T-helper 2 cell treated with Interferon-gamma antibody and Interleukin-4, amounts not matched to agents 5 μg/mL and 100 μg/mL, for 36 hours (primary cell): ENCODE measurements around the gene GRM5.

ENCODE experiments used
- DNase-seq: peaks from one replicate; pipeline ENCODE4 v3.0.0; 2021; ENCODE audit warnings: low spot score
- H3K27ac Mint-ChIP-seq: one replicate; pipeline ENCODE4 v1.8.0; 2021; ENCODE audit warnings: mild to moderate bottlenecking, mixed read lengths
- H3K27me3 Mint-ChIP-seq: one replicate; pipeline ENCODE4 v1.8.0; 2021; ENCODE audit warnings: low read depth, mixed read lengths
- H3K36me3 Mint-ChIP-seq: one replicate; pipeline ENCODE4 v1.8.0; 2021; ENCODE audit warnings: low read depth, mixed read lengths
- H3K4me1 Mint-ChIP-seq: one replicate; pipeline ENCODE4 v1.8.0; 2021; ENCODE audit warnings: low read depth, mixed read lengths
- H3K4me3 Mint-ChIP-seq: one replicate; pipeline ENCODE4 v1.8.0; 2022; ENCODE audit warnings: mild to moderate bottlenecking, moderate library complexity, mixed read lengths
- H3K9me3 Mint-ChIP-seq: one replicate; pipeline ENCODE4 v1.8.0; 2021; ENCODE audit warnings: mixed read lengths

GRM5 gene

DNA sequence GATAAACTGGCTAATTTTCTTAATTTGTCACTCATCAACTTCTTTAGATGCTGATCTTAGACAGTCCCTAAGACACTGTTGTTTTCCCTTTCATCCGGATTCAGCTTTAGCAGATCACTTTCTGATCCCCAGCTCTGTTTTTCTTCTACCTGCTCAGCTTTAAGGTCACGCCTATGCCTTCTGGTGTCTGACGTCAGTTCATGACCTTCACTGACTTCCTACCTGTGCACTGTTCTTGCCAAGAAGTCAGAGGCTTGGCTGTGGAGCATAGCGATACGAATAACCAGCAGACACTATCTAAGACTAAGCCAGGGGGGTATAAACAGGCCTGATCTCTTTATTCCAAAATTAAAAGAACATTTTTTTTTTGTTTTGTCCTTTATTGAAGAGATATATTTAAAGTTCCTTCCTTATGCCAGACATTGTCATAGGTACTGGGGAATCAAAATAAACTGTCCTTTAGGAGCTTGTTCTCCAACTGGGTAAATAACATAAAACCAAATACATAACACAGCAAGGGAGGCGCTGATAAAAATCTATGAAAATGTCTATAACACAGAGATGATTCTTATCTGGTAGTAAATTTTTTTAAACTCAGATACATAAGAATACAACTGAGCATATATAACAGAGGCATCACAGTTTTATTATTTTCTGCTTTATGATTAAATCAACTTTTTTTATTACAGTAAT, 376.1 kb downstream of the GRM5 start:
- H3K4me3 Mint-ChIP-seq = no peak overlapping the region
- H3K27me3 Mint-ChIP-seq = peaks cover 3% of the 10 kb centered on the region
- DNase-seq = no peak
- H3K4me1 Mint-ChIP-seq = no peaks in the 10 kb centered on the region
- H3K9me3 Mint-ChIP-seq = no peaks in the 10 kb centered on the region
- no peaks in the 10 kb centered on the region for H3K36me3 Mint-ChIP-seq
- H3K27ac Mint-ChIP-seq = no peak overlapping the region

DNA sequence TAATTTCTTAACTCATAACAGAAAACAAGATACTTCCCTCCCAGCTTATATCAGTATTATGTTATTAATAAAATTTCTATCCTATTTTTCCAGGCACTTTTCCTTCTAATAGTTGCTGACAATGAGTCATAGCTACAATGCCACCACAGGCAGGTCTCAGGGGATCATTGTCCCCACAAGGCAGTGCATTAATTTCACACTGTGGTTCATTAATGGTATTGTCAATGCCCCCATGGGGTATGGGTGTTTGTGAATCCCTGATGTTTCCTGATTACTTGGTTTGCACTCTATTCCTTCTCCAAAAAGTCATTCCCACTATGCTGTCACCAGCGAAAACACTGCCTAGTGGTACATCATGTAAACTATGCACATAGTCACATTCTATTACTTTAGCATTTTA, 382.8 kb downstream of the GRM5 start:
- Mint-ChIP-seq H3K27me3 (no peaks in the 10 kb centered on the region), H3K36me3 (no peaks in the 10 kb centered on the region), H3K4me3 (no peak overlapping the region), H3K4me1 (no peaks in the 10 kb centered on the region), H3K9me3 (no peaks in the 10 kb centered on the region), H3K27ac (no peak overlapping the region)
- no peak for DNase-seq

GRCh38 chr11:88680806-88681205, 385.0 kb downstream of the GRM5 start:
- DNase-seq = no peak
- H3K36me3 Mint-ChIP-seq = no peaks in the 10 kb centered on the region
- H3K4me3 Mint-ChIP-seq = no peak overlapping the region
- no peaks in the 10 kb centered on the region for H3K27me3 Mint-ChIP-seq
- H3K27ac Mint-ChIP-seq = no peak overlapping the region
- no peaks in the 10 kb centered on the region for H3K9me3 Mint-ChIP-seq
- H3K4me1 Mint-ChIP-seq = no peaks in the 10 kb centered on the region

- Mint-ChIP-seq H3K4me1 (no peaks in the 10 kb centered on the region), H3K36me3 (no peaks in the 10 kb centered on the region), H3K27me3 (no peaks in the 10 kb centered on the region), H3K27ac (no peak overlapping the region), H3K9me3 (no peaks in the 10 kb centered on the region), H3K4me3 (no peak overlapping the region)
- DNase-seq = no peak
Measured at GRCh38 chr11:88666364-88666763, 399.4 kb downstream of the GRM5 start.

DNA sequence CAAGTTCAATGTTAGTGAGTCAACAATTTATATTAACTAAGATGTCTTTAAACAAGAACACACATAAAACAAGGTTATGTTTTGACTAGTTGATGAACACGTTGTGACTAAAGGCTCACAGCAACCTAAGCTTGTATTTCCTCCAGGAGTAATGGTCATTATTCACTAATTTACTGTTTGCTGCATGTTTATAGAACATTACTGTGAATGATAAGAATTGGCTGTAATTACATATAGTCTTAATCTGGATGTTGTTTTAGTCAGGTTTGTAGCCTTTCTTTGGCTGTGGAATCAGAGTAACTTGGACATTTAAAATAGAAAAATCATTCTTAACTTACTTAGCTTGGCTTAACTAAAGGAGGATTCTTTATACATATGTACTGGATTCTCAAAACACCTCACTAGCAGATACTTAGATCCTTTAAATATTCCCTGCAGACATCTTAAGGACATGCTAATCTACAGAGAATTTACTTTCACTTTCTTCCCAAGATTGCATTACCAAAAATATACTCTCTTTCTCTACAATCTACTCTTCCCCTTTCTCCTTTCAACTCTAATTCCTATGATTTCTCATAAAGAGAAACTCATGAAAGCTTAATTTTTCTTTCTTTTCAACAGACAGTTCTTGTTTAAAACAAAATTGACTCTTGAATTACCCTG, 408.6 kb downstream of the GRM5 start:
- Mint-ChIP-seq H3K27ac (no peak overlapping the region), H3K4me3 (no peak overlapping the region), H3K4me1 (no peaks in the 10 kb centered on the region), H3K9me3 (no peaks in the 10 kb centered on the region), H3K27me3 (no peaks in the 10 kb centered on the region), H3K36me3 (no peaks in the 10 kb centered on the region)
- DNase-seq = no peak

- H3K27me3 Mint-ChIP-seq = no peaks in the 10 kb centered on the region
- H3K27ac Mint-ChIP-seq = no peak overlapping the region
- H3K9me3 Mint-ChIP-seq = no peaks in the 10 kb centered on the region
- H3K4me3 Mint-ChIP-seq = no peak overlapping the region
- no peaks in the 10 kb centered on the region for H3K36me3 Mint-ChIP-seq
- no peaks in the 10 kb centered on the region for H3K4me1 Mint-ChIP-seq
- no peak for DNase-seq
Measured at GRCh38 chr11:88656283-88656682, 409.5 kb downstream of the GRM5 start.

DNA sequence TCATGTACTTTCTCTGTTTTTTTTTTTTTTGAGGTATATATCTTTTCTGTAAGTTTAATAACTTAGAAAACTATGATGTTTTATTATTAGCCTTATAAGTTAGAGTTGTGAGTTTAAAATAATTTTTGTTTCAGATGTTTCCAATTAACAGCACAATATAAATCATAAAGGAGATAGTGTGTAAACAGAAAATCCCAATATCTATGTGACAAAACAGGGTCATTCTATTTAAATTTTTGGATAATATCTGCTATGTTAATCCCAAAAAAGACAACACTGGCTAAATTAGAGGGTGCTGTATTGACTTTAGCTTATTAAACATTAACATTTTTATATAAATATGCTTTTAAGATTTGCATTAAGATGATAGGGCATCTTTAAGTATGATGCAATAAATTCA, 410.1 kb downstream of the GRM5 start:
- DNase-seq = no peak
- no peaks in the 10 kb centered on the region for H3K27me3 Mint-ChIP-seq
- H3K4me3 Mint-ChIP-seq = no peak overlapping the region
- no peak overlapping the region for H3K27ac Mint-ChIP-seq
- no peaks in the 10 kb centered on the region for H3K9me3 Mint-ChIP-seq
- no peaks in the 10 kb centered on the region for H3K36me3 Mint-ChIP-seq
- no peaks in the 10 kb centered on the region for H3K4me1 Mint-ChIP-seq

DNA sequence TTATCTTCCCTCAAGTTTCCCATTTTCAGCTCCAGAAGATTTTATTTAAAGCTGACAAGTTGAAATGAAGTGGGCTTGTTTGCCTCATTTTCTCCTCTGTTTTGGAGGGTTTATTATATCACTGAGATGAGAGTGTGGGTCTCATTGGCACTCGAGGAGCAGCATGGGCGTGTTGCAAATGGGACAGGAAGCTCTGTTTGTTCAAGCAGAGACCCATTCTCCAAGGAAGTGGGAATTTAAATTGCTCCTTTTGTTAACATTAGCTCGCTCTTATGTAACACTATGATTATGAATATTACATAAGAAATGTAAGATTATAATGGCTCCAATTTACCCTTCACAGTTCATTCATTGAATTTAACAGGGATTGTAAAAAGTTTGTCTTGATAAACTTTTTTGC, 410.6 kb downstream of the GRM5 start:
- Mint-ChIP-seq H3K27me3 (no peaks in the 10 kb centered on the region), H3K27ac (no peak overlapping the region), H3K9me3 (no peaks in the 10 kb centered on the region), H3K4me1 (no peaks in the 10 kb centered on the region), H3K36me3 (no peaks in the 10 kb centered on the region), H3K4me3 (no peak overlapping the region)
- no peak for DNase-seq

- Mint-ChIP-seq H3K9me3 (no peaks in the 10 kb centered on the region), H3K27ac (no peak overlapping the region), H3K36me3 (no peaks in the 10 kb centered on the region), H3K4me1 (no peaks in the 10 kb centered on the region), H3K4me3 (no peak overlapping the region), H3K27me3 (no peaks in the 10 kb centered on the region)
- no peak for DNase-seq
Measured at GRCh38 chr11:88651556-88651955, 414.2 kb downstream of the GRM5 start.

GRCh38 chr11:88644724-88645123, 421.1 kb downstream of the GRM5 start:
- Mint-ChIP-seq H3K36me3 (no peaks in the 10 kb centered on the region), H3K4me1 (no peaks in the 10 kb centered on the region), H3K27ac (no peak overlapping the region), H3K27me3 (no peaks in the 10 kb centered on the region), H3K9me3 (no peaks in the 10 kb centered on the region), H3K4me3 (no peak overlapping the region)
- DNase-seq = no peak

- Mint-ChIP-seq H3K27me3 (no peaks in the 10 kb centered on the region), H3K4me1 (no peaks in the 10 kb centered on the region), H3K4me3 (no peak overlapping the region), H3K9me3 (no peaks in the 10 kb centered on the region), H3K36me3 (no peaks in the 10 kb centered on the region), H3K27ac (no peak overlapping the region)
- no peak for DNase-seq
Measured at GRCh38 chr11:88632163-88632562, 433.6 kb downstream of the GRM5 start.

GRCh38 chr11:88631497-88631896, 434.3 kb downstream of the GRM5 start:
- no peaks in the 10 kb centered on the region for H3K27me3 Mint-ChIP-seq
- no peak overlapping the region for H3K4me3 Mint-ChIP-seq
- no peak for DNase-seq
- no peak overlapping the region for H3K27ac Mint-ChIP-seq
- no peaks in the 10 kb centered on the region for H3K36me3 Mint-ChIP-seq
- no peaks in the 10 kb centered on the region for H3K4me1 Mint-ChIP-seq
- H3K9me3 Mint-ChIP-seq = no peaks in the 10 kb centered on the region

DNA sequence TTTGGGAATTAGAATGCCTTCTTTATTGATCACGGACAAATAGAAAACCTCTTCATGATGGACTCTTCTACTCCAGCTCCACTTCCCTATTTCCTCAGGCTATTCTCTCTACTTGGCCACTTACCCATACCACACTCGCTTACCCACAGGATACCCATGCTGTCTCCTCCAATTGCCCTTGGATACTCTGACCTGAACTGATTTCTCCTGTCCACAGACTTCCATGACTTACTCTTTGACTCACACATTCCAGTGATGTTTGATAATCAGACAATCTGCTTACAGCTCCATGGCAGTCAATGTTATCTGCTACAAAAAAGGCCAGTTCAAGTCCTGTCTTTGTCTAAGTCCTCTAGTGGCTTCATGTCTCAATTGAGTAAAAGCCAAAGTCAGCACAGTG, 436.3 kb downstream of the GRM5 start:
- H3K9me3 Mint-ChIP-seq = no peaks in the 10 kb centered on the region
- no peak for DNase-seq

GRCh38 chr11:88626216-88626615, 439.6 kb downstream of the GRM5 start:
- Mint-ChIP-seq H3K27ac (no peak overlapping the region), H3K4me1 (no peaks in the 10 kb centered on the region), H3K4me3 (no peak overlapping the region), H3K9me3 (no peaks in the 10 kb centered on the region), H3K36me3 (no peaks in the 10 kb centered on the region), H3K27me3 (no peaks in the 10 kb centered on the region)
- DNase-seq = no peak

More for the DNA sequence above, 436.3 kb downstream of the GRM5 start:
- no peak overlapping the region for H3K4me3 Mint-ChIP-seq
- H3K27me3 Mint-ChIP-seq = no peaks in the 10 kb centered on the region
- H3K27ac Mint-ChIP-seq = no peak overlapping the region
- no peaks in the 10 kb centered on the region for H3K36me3 Mint-ChIP-seq
- no peaks in the 10 kb centered on the region for H3K4me1 Mint-ChIP-seq

DNA sequence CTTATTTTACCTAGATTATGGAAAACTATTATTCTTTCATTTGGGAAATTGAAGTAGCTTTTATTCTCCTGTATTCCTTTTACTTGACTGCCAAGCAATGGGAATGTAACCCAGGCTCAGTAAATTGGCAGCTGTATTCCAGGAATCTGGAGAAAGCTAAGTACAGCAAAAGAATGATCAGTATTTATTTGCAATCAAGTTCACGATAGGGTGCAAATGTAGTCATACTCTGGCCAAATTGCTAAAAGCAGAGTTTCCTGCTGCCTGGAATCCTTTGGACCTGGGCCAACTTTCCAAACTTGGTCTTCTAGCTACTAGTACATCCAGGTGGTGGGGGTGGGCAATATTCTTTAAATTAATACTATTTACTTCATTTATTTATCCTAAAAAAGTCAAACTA, 442.3 kb downstream of the GRM5 start:
- Mint-ChIP-seq H3K4me3 (no peak overlapping the region), H3K27me3 (no peaks in the 10 kb centered on the region), H3K27ac (no peak overlapping the region), H3K36me3 (no peaks in the 10 kb centered on the region), H3K9me3 (no peaks in the 10 kb centered on the region), H3K4me1 (no peaks in the 10 kb centered on the region)
- DNase-seq = no peak
